Measurements from ENCODE around the gene C19orf25. TPM values are rescaled to one million over a fixed set of nuclear protein-coding genes. Genes with fewer than 3 reads are reported as not detected.

The C19orf25 gene
- total and polyA plus RNA-seq, 2 of the 13 experiments (the other 11 are each of a cell fraction or from before 2014, with no cell fraction given), result 14.2 to 32.4 TPM

DNA sequence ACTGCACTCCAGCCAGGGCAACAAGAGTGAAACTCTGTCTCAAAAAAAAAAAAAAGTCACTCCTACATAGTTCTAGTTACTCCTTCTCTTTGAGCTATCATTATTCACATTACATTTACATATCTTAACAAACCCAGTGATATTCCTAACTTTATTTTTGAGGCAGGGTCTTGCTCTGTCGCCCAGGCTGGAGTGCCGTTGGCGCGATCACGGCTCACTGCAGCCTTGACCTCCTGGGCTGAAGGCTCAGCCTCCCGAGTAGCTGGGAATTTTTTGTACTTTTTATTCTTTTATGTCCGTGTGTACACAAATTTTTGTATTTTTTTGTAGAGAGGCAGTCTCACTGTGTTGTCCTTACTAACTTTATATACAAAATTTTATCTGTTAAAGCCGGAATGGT is 41.4 kb downstream of the C19orf25 start:
- in situ Hi-C loops (cut with HindIII; ENCODE audit: extremely low pct_ligation_motif_present, low pct_unique_long_range_greater_than_20kb) (no loop called here), intact Hi-C loops (cut with micrococcal nuclease; ENCODE audit: unreplicated experiment) (no loop called here)
- peak overlapping the region; percentile 61 for H3K9ac ChIP-seq (ENCODE audit: insufficient read depth, low read depth, low read length)
- peaks cover 30% of the 10 kb centered on the region for H3K4me1 ChIP-seq (ENCODE audit: insufficient read depth, low read length)
- no peak for DNase-seq (ENCODE audit: low spot score)
- H3K27ac ChIP-seq (ENCODE audit: extremely low read length, insufficient read depth, low read length), result peak overlapping the region; percentile 82
- FAIRE-seq, result no peak
- H3K4me2 ChIP-seq (ENCODE audit: low read depth, low read length), result peak overlapping the region; percentile 75
- ATAC-seq, result no peak
- ChIA-PET POLR2A (interaction anchor here (0.7 to 2.3 kb wide), 3 partner anchors 13 to 169 kb away, joined by 3 to 10 read pairs (median 4); partner anchors contain the start of gene CIRBP), CTCF (ENCODE audit: low intra/inter-chr PET ratio, low total read pairs) (interaction anchor here (1.2 kb wide), 1 partner anchor 75 kb away, joined by 4 read pairs; the partner anchor contains the start of gene ADAMTSL5)
- WGBS (ENCODE audit: low lambda C conversion rate), result 34% methylated on average over 8 of the region's 8 CpGs
- no peak overlapping the region for H2AFZ ChIP-seq (ENCODE audit: low read length)
- peaks cover 31% of the 10 kb centered on the region for H3K79me2 ChIP-seq (ENCODE audit: insufficient read depth, low read length)
- H3K36me3 ChIP-seq (replicated peaks in 1 of 2; ENCODE audit: control insufficient read depth in 1 of 2, insufficient read depth in 2 of 2, low read length in 2 of 2), result peaks cover 23 to 53% of the 10 kb centered on the region in 2 experiments
- H4K20me1 ChIP-seq (ENCODE audit: insufficient read depth, low read length), result peaks cover 34% of the 10 kb centered on the region
- H3K27me3 ChIP-seq (ENCODE audit: control insufficient read depth in 1 of 2, insufficient read depth in 2 of 2, low read length in 2 of 2), result no peaks in the 10 kb centered on the region
- H3K4me3 ChIP-seq (replicated peaks in 1 of 3; ENCODE audit: insufficient read depth in 1 of 3, low read depth in 2 of 3, low read length in 3 of 3), result peak overlapping the region; percentile 11 to 87 (median 19); a peak in 3 of 6 replicates
- no TSS peak for BruUV-seq (replicated peaks)
- H3K9me3 ChIP-seq (ENCODE audit: low read length), result no peaks in the 10 kb centered on the region
- TF ChIP-seq, protein P1, sequence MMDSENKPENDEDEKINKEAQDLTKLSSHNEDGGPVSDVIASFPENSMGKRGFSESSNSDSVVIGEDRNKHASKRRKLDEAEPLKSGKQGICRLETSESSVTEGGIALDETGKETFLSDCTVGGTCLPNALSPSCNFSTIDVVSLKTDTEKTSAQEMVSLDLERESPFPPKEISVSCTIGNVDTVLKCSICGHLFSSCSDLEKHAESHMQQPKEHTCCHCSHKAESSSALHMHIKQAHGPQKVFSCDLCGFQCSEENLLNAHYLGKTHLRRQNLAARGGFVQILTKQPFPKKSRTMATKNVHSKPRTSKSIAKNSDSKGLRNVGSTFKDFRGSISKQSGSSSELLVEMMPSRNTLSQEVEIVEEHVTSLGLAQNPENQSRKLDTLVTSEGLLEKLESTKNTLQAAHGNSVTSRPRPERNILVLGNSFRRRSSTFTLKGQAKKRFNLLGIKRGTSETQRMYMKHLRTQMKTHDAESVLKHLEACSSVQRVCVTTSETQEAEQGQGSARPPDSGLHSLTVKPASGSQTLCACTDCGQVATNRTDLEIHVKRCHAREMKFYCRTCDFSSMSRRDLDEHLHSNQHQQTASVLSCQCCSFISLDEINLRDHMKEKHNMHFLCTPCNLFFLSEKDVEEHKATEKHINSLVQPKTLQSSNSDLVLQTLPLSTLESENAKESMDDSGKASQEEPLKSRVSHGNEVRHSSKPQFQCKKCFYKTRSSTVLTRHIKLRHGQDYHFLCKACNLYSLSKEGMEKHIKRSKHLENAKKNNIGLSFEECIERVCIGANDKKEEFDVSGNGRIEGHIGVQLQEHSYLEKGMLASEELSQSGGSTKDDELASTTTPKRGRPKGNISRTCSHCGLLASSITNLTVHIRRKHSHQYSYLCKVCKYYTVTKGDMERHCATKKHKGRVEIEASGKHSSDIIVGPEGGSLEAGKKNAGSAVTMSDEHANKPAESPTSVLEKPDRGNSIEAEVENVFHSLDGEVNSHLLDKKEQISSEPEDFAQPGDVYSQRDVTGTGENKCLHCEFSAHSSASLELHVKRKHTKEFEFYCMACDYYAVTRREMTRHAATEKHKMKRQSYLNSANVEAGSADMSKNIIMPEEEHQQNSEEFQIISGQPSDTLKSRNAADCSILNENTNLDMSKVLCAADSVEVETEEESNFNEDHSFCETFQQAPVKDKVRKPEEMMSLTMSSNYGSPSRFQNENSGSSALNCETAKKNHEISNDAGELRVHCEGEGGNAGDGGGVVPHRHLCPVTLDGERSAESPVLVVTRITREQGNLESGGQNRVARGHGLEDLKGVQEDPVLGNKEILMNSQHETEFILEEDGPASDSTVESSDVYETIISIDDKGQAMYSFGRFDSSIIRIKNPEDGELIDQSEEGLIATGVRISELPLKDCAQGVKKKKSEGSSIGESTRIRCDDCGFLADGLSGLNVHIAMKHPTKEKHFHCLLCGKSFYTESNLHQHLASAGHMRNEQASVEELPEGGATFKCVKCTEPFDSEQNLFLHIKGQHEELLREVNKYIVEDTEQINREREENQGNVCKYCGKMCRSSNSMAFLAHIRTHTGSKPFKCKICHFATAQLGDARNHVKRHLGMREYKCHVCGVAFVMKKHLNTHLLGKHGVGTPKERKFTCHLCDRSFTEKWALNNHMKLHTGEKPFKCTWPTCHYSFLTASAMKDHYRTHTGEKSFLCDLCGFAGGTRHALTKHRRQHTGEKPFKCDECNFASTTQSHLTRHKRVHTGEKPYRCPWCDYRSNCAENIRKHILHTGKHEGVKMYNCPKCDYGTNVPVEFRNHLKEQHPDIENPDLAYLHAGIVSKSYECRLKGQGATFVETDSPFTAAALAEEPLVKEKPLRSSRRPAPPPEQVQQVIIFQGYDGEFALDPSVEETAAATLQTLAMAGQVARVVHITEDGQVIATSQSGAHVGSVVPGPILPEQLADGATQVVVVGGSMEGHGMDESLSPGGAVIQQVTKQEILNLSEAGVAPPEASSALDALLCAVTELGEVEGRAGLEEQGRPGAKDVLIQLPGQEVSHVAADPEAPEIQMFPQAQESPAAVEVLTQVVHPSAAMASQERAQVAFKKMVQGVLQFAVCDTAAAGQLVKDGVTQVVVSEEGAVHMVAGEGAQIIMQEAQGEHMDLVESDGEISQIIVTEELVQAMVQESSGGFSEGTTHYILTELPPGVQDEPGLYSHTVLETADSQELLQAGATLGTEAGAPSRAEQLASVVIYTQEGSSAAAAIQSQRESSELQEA (CRISPR knock-in tag; IDR thresholded peaks at IDR 0.05; ENCODE audit: not compliant biosample characterization), result no peak
- TF ChIP-seq ZNF234 (CRISPR knock-in tag; conservative IDR thresholded peaks at IDR 0.05), result 0 out of 2 replicates have a peak, but pooled peaks have one; percentile 11
- TF ChIP-seq, protein P2, sequence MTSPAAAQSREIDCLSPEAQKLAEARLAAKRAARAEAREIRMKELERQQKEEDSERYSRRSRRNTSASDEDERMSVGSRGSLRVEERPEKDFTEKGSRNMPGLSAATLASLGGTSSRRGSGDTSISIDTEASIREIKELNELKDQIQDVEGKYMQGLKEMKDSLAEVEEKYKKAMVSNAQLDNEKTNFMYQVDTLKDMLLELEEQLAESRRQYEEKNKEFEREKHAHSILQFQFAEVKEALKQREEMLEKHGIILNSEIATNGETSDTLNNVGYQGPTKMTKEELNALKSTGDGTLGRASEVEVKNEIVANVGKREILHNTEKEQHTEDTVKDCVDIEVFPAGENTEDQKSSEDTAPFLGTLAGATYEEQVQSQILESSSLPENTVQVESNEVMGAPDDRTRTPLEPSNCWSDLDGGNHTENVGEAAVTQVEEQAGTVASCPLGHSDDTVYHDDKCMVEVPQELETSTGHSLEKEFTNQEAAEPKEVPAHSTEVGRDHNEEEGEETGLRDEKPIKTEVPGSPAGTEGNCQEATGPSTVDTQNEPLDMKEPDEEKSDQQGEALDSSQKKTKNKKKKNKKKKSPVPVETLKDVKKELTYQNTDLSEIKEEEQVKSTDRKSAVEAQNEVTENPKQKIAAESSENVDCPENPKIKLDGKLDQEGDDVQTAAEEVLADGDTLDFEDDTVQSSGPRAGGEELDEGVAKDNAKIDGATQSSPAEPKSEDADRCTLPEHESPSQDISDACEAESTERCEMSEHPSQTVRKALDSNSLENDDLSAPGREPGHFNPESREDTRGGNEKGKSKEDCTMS (CRISPR knock-in tag; conservative IDR thresholded peaks at IDR 0.05), result no peak
- TF ChIP-seq, protein P3, sequence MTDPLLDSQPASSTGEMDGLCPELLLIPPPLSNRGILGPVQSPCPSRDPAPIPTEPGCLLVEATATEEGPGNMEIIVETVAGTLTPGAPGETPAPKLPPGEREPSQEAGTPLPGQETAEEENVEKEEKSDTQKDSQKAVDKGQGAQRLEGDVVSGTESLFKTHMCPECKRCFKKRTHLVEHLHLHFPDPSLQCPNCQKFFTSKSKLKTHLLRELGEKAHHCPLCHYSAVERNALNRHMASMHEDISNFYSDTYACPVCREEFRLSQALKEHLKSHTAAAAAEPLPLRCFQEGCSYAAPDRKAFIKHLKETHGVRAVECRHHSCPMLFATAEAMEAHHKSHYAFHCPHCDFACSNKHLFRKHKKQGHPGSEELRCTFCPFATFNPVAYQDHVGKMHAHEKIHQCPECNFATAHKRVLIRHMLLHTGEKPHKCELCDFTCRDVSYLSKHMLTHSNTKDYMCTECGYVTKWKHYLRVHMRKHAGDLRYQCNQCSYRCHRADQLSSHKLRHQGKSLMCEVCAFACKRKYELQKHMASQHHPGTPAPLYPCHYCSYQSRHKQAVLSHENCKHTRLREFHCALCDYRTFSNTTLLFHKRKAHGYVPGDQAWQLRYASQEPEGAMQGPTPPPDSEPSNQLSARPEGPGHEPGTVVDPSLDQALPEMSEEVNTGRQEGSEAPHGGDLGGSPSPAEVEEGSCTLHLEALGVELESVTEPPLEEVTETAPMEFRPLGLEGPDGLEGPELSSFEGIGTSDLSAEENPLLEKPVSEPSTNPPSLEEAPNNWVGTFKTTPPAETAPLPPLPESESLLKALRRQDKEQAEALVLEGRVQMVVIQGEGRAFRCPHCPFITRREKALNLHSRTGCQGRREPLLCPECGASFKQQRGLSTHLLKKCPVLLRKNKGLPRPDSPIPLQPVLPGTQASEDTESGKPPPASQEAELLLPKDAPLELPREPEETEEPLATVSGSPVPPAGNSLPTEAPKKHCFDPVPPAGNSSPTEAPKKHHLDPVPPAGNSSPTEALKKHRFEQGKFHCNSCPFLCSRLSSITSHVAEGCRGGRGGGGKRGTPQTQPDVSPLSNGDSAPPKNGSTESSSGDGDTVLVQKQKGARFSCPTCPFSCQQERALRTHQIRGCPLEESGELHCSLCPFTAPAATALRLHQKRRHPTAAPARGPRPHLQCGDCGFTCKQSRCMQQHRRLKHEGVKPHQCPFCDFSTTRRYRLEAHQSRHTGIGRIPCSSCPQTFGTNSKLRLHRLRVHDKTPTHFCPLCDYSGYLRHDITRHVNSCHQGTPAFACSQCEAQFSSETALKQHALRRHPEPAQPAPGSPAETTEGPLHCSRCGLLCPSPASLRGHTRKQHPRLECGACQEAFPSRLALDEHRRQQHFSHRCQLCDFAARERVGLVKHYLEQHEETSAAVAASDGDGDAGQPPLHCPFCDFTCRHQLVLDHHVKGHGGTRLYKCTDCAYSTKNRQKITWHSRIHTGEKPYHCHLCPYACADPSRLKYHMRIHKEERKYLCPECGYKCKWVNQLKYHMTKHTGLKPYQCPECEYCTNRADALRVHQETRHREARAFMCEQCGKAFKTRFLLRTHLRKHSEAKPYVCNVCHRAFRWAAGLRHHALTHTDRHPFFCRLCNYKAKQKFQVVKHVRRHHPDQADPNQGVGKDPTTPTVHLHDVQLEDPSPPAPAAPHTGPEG (CRISPR knock-in tag; IDR thresholded peaks at IDR 0.05), result no peak
- no peak for TF ChIP-seq SALL1 (CRISPR knock-in tag; IDR thresholded peaks at IDR 0.05)
- TF ChIP-seq YEATS2 (CRISPR knock-in tag; IDR thresholded peaks at IDR 0.05; ENCODE audit: borderline replicate concordance), result no peak
- TF ChIP-seq KDM1A (CRISPR knock-in tag; IDR thresholded peaks at IDR 0.05), result no peak
